Stimulated activated effector memory CD8-positive, alpha-beta T cell treated with anti-CD3 and anti-CD28 coated beads, Interleukin-12 subunit alpha, Interleukin-12 subunit beta, amount 100 ng/mL, for 72 hours (primary cell): Measurements from ENCODE around the gene VWA7.
A peak's percentile ranks its signal among the peaks of the same experiment; 100 is the strongest.

Source experiments
- ATAC-seq: fragments of 150-1000 bp; cut with Tn5 transposase; 2 replicates; pipeline ENCODE4 v1.10.0; 2021
- DNase-seq, 2 donors: peaks; one replicate each; pipeline ENCODE4 v3.0.0; 2021 to 2022; ENCODE audit warnings: low spot score in 2 of 2
- H3K27ac Mint-ChIP-seq: one replicate; pipeline ENCODE4 v1.8.0; 2022; ENCODE audit warnings: mild to moderate bottlenecking, mixed read lengths
- H3K36me3 Mint-ChIP-seq: one replicate; pipeline ENCODE4 v1.8.0; 2022; ENCODE audit warnings: mild to moderate bottlenecking, mixed read lengths
- H3K4me1 Mint-ChIP-seq: one replicate; pipeline ENCODE4 v1.8.0; 2022; ENCODE audit warnings: mixed read lengths
- H3K4me3 Mint-ChIP-seq: one replicate; pipeline ENCODE4 v1.8.0; 2022; ENCODE audit warnings: mild to moderate bottlenecking, mixed read lengths
- H3K9me3 Mint-ChIP-seq: one replicate; pipeline ENCODE4 v1.8.0; 2022; ENCODE audit warnings: mixed read lengths

Gene VWA7

DNA sequence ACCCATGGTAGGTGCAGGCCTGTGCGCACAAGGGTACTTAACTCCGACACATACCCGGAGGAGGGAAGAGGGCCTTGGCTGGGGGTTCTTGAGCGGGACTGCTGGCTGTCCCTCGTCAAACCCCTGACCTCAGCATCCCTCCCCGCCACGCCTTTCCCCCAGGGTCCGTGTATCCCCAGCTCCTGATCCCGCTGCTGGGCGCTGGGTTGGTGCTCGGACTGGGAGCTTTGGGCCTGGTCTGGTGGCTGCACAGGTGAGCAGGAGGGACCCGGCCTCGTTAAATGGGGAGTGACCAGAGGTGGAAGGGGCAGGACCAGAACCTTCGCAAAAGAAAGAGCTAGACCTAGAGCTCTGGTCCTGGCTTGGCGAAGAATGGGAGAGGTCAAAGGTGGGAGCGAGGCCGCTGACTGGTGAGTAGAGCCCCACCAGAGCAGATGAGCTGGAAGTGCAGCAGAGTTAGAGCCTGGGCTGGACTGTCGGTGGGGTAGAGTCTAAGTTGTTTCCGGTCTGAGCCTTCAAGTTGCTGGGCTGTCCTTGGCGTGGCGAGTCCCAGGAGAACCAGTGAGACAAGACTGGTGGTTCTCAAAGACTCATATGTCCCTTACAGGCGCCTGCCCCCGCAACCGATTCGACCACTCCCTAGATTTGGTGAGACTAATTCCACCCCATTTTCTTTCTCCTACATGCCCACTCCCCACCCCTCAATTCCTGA lies 53.0 kb downstream of the VWA7 start:
- Mint-ChIP-seq H3K27ac (peak overlapping the region; percentile 42), H3K36me3 (peaks cover 17% of the 10 kb centered on the region), H3K4me1 (peaks cover 40% of the 10 kb centered on the region), H3K9me3 (no peaks in the 10 kb centered on the region), H3K4me3 (no peak overlapping the region)
- DNase-seq (no peak), ATAC-seq (no peak)

DNA sequence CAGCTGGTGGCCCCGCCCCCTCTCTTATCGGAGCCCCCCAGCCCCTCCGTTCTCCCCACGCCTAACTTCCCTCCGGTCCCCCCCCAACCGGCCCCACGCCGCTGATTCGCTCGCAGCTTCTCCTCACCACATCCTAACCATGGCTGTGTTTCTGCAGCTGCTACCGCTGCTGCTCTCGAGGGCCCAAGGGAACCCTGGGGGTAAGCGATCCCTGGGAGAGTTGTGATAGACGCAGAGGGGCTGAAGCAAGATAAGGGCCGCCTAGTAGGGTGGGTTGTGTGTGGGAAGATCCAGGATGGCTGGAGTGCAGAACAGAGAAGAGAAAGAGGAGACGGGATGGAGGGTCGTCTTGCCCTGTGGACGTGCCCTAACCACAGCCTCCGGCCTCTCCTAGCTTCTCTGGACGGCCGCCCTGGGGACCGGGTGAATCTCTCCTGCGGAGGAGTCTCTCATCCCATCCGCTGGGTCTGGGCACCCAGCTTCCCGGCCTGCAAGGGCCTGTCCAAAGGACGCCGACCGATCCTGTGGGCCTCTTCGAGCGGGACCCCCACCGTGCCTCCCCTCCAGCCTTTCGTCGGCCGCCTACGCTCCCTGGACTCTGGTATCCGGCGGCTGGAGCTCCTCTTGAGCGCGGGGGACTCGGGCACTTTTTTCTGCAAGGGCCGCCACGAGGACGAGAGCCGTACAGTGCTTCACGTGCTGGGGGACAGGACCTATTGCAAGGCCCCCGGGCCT lies 53.7 kb downstream of the VWA7 start, which contains the start of gene MPIG6B:
MPIG6B (plus strand) TSS at position 129 of the 735 bp plus-strand sequence; CDS start at position 140, 11 bp downstream.
- DNase-seq (no peak), ATAC-seq (no peak)
- H3K36me3 Mint-ChIP-seq, result peaks cover 9% of the 10 kb centered on the region
- peak within 1 kb of the TSS; percentile 42 for H3K27ac Mint-ChIP-seq
- H3K4me3 Mint-ChIP-seq, result no peak within 1 kb of the TSS
- H3K4me1 Mint-ChIP-seq, result peaks cover 33% of the 10 kb centered on the region
- no peaks in the 10 kb centered on the region for H3K9me3 Mint-ChIP-seq

DNA sequence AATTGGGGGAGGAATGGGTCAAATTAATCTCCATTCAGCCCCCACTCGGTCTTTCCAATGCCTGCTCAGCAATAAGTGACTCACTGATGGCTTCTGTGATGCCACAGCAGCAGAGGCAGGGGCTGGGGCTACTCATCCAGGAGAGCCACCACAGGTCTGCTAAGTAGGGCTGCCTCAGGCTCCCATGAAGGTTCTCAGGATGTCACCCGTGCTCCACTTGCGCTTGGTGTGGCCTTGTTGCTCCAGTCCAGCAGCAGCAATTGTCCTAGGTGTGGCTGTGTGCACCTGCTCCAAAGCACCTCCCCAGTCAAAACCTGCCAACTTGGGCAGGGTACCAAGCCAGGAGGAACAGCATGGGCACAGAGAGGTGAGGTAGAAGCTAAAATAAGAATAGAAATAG lies 55.0 kb downstream of the VWA7 start:
- H3K27ac Mint-ChIP-seq, result no peak overlapping the region

DNA sequence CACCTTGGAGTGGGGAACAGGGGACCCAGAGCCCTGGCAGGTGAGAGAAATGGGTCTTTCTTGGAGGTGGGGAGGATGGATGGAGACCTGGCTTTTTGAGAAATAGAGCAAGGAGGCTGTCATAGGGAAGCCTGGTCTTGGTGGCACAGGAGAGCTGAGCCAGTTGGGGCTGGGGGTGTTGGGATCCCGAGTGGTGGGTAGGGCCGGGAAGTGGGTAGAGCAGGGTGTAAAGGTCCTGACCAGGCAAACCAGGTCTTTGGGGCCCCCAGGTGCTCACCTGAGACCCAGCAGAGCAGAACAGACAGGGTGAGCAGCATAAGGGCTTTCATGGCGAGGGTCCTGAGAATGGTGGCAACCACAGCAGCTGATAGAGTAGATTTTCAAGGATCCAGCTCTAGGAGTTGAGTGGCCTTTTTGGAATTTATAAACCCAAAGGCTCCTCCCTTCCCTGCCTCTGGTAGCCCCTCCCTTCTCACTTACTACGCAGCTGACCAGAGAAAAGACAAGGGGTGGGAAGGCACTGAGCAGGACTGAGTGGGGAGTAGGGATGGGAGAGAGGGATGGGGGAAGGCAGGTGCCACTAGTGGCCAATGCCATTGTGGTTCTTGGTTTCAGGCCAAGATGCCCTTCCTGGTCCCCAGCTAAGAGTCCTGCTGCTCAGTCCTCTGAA lies 55.6 kb downstream of the VWA7 start, which contains the start of gene LY6G6C:
LY6G6C (minus strand) TSS at position 396 of the 670 bp plus-strand sequence; CDS start at position 329, 67 bp downstream.
- no peak within 1 kb of the TSS for H3K27ac Mint-ChIP-seq
- ATAC-seq (no peak), DNase-seq (no peak)
- no peak within 1 kb of the TSS for H3K4me3 Mint-ChIP-seq
- peaks cover 8% of the 10 kb centered on the region for H3K36me3 Mint-ChIP-seq
- no peaks in the 10 kb centered on the region for H3K9me3 Mint-ChIP-seq
- H3K4me1 Mint-ChIP-seq, result peaks cover 16% of the 10 kb centered on the region

More for the DNA sequence above, 55.0 kb downstream of the VWA7 start:
- Mint-ChIP-seq H3K4me3 (no peak overlapping the region), H3K36me3 (peaks cover 8% of the 10 kb centered on the region), H3K4me1 (peaks cover 23% of the 10 kb centered on the region), H3K9me3 (no peaks in the 10 kb centered on the region)
- DNase-seq (no peak), ATAC-seq (no peak)

DNA sequence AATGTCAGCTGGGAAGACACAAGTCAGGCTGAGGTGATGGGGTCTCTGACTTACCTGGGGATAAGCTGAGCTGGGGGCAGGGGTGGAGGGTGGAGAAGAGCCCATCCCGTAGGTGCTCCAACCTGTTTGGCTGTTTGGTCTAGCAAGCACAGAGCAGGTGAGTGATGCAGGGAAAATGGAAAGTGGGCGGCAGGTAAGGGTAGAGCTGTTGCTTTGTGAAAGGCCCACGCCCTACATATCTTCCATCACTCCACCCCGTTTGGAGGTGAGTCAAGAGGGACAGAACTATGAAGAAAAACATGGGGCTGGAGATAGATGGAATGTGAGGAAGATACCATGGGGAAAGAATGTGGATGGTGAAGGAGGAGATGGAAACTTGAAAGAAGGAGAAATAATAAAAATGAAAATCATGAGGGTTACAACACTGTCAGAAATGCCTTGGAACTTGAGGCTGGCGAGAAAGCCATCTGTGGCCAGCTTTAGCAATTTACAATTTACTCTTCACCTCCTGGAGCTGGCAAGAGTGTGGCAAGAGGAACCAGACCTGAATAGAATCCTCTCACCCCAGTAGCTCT lies 56.8 kb downstream of the VWA7 start:
- Mint-ChIP-seq H3K36me3 (peaks cover 8% of the 10 kb centered on the region), H3K4me3 (no peak overlapping the region), H3K4me1 (peaks cover 5% of the 10 kb centered on the region), H3K27ac (no peak overlapping the region), H3K9me3 (no peaks in the 10 kb centered on the region)
- DNase-seq (no peak), ATAC-seq (no peak)

DNA sequence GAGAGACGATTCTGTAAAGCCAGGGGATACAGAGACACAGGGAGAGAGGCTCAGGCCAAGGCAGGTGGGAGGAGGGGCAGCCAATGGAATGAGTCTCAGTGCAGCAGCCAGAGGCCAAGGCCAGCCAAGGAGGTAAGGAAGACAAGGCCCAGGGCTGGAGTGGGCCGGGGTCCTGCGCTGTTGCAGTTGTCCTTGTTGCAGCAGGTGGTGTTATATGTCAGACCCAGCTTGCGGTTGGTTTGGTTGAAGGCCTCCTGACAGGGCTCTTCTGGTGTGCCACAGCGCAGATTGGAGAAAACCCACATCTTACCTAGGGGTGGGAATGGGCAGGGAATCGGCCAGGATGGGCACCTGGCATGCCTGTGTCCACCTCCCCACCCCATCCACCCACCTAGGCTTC lies 58.1 kb downstream of the VWA7 start:
- peaks cover 4% of the 10 kb centered on the region for H3K4me1 Mint-ChIP-seq
- peak overlapping the region; percentile 60 for H3K27ac Mint-ChIP-seq
- no peaks in the 10 kb centered on the region for H3K9me3 Mint-ChIP-seq
- peaks cover 8% of the 10 kb centered on the region for H3K36me3 Mint-ChIP-seq
- no peak overlapping the region for H3K4me3 Mint-ChIP-seq
- DNase-seq (no peak), ATAC-seq (no peak)

DNA sequence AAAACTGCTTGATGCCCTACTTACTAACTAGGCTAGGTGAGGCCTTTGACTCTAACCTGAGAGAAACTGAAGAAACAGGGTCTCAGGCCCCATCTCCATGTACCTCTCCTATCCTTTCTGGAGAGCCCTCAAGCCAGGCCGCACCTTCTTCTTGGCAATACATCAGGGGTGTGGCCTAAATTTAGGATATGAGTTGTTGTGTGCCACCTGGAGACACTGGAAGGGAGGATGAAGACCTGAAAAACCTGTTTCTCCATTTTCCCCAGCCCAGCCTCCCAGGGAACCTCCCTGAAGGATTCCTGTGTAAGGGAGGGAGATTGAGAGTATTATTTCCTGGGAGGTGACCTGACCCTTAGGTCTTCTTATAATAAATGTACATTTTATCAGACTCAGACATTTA lies 58.9 kb downstream of the VWA7 start:
- no peaks in the 10 kb centered on the region for H3K4me1 Mint-ChIP-seq
- H3K27ac Mint-ChIP-seq, result peak overlapping the region; percentile 10
- no peak for DNase-seq
- H3K9me3 Mint-ChIP-seq, result no peaks in the 10 kb centered on the region
- H3K4me3 Mint-ChIP-seq, result no peak overlapping the region
- peaks cover under 1% of the 10 kb centered on the region for H3K36me3 Mint-ChIP-seq
- no peak for ATAC-seq

DNA sequence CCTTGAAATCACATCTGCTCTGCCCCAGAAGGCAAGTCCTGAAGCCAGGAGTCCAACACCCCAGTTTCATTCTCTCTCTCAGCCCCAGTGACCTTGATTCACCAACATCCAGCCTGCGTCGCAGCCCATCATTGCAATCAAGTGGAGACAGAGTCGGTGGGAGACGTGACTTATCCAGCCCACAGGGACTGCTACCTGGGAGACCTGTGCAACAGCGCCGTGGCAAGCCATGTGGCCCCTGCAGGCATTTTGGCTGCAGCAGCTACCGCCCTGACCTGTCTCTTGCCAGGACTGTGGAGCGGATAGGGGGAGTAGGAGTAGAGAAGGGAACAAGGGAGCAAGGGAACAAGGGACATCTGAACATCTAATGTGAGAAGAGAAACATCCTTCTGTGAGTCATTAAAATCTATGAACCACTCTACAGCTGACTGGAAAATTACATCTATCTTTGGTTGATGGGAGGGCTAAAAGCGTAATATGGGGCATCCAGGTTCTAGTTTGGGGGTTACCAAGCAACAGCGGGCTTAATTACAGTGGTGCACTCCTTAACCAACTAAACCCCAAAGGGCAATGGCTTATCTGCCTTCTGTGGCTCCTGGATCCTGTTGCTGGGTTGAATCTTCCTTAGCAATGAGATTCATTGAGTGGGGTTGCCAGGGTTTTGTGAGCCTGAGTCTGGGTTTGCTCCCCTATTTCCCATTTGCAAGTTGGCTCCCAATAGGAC lies 59.5 kb downstream of the VWA7 start:
- no peaks in the 10 kb centered on the region for H3K4me1 Mint-ChIP-seq
- ATAC-seq (no peak), DNase-seq (no peak)
- no peak overlapping the region for H3K27ac Mint-ChIP-seq
- no peak overlapping the region for H3K4me3 Mint-ChIP-seq
- no peaks in the 10 kb centered on the region for H3K36me3 Mint-ChIP-seq
- H3K9me3 Mint-ChIP-seq, result no peaks in the 10 kb centered on the region
